ENCODE measurements around the gene BST2. TPM values are rescaled to one million over a fixed set of nuclear protein-coding genes. Genes with fewer than 3 reads are reported as not detected.

BST2 gene
- total and polyA plus RNA-seq, 2 of the 8 experiments (the other 6 are each of a cell fraction or from before 2014, with no cell fraction given): 18.1 to 72.8 TPM

GRCh38 chr19:17424743-17425365, 19.4 kb upstream of the BST2 start (continued):
- TF ChIP-seq CBX8 (IDR thresholded peaks at IDR 0.05; ENCODE audit: borderline replicate concordance, low read depth, low read length) (no peak), YY1 (IDR thresholded peaks at IDR 0.05; ENCODE audit: low read depth, low read length) (no peak), BRCA1 (IDR thresholded peaks at IDR 0.05; ENCODE audit: low read depth, low read length) (no peak), RFX5 (IDR thresholded peaks at IDR 0.05; ENCODE audit: borderline replicate concordance, low read depth, low read length) (no peak), HDAC2 (IDR thresholded peaks at IDR 0.05; ENCODE audit: borderline replicate concordance in 1 of 2, low read depth in 2 of 2, low read length in 2 of 2) (no peak), CTCF (IDR thresholded peaks at IDR 0.05; ENCODE audit: control extremely low read depth in 1 of 3, insufficient read depth in 1 of 3, low read depth in 1 of 3, low read length in 3 of 3) (peak; percentile 81 to 90 (median 81)), RXRA (IDR thresholded peaks at IDR 0.05; ENCODE audit: insufficient read depth, low read depth, low read length) (no peak), TAF7 (optimal IDR thresholded peaks at IDR 0.05; ENCODE audit: borderline replicate concordance, low read depth, low read length) (no peak), SIN3A (conservative IDR thresholded peaks at IDR 0.05 in 1 of 2, IDR thresholded peaks at IDR 0.05 in 1 of 2; ENCODE audit: low read depth in 1 of 2, low read length in 2 of 2) (peak; percentile 37 to 56; a peak in 1 of 4 replicates), CEBPB (IDR thresholded peaks at IDR 0.05; ENCODE audit: low read depth, low read length) (no peak), CREB1 (IDR thresholded peaks at IDR 0.05) (peak; percentile 47; the same call in 1 of the 2 replicates), ATF3 (IDR thresholded peaks at IDR 0.05; ENCODE audit: insufficient read depth, low read depth, low read length) (no peak), E2F6 (IDR thresholded peaks at IDR 0.05) (no peak), CHD2 (IDR thresholded peaks at IDR 0.05; ENCODE audit: low read length) (no peak), SP2 (IDR thresholded peaks at IDR 0.05; ENCODE audit: low read length) (no peak), POLR2A (IDR thresholded peaks at IDR 0.05; ENCODE audit: control extremely low read depth in 1 of 2, low read depth in 2 of 2, low read length in 2 of 2) (no peak), KDM1A (IDR thresholded peaks at IDR 0.05; ENCODE audit: borderline replicate concordance, low read length) (no peak), EGR1 (IDR thresholded peaks at IDR 0.05; ENCODE audit: borderline replicate concordance, low read depth, low read length) (peak; percentile 91), EP300 (IDR thresholded peaks at IDR 0.05; ENCODE audit: borderline replicate concordance in 1 of 2, low read depth in 2 of 2, low read length in 2 of 2) (no peak), BCL11A (IDR thresholded peaks at IDR 0.05; ENCODE audit: low read depth in 2 of 2, low read length in 2 of 2) (no peak), TEAD4 (IDR thresholded peaks at IDR 0.05; ENCODE audit: low read depth, low read length) (no peak)

All from H1 (cell line).